LNCaP clone FGC (cell line): ENCODE results near the gene EPHA5.

Experiments used
- DNase-seq: peaks from one replicate; pipeline ENCODE4 v3.0.0-alpha.2; 2011; ENCODE audit warnings: low read depth
- H3K4me3 ChIP-seq: 2 replicates; pipeline ENCODE4 v1.5.1; 2011; ENCODE audit warnings: mild to moderate bottlenecking, low read depth, low read length, control low read depth
- TF ChIP-seq, protein P1 (sequence below): IDR thresholded peaks from 2 replicates; pipeline ENCODE4 v1.5.1; 2012; ENCODE audit warnings: mild to moderate bottlenecking; ENCODE audit not compliant: control insufficient read depth, insufficient read depth; ENCODE audit errors: extremely low read depth

The EPHA5 gene

GRCh38 chr4:65559270-65559669 lies 111.0 kb downstream of the EPHA5 start:
- DNase-seq: no peak
- TF ChIP-seq, protein P1, sequence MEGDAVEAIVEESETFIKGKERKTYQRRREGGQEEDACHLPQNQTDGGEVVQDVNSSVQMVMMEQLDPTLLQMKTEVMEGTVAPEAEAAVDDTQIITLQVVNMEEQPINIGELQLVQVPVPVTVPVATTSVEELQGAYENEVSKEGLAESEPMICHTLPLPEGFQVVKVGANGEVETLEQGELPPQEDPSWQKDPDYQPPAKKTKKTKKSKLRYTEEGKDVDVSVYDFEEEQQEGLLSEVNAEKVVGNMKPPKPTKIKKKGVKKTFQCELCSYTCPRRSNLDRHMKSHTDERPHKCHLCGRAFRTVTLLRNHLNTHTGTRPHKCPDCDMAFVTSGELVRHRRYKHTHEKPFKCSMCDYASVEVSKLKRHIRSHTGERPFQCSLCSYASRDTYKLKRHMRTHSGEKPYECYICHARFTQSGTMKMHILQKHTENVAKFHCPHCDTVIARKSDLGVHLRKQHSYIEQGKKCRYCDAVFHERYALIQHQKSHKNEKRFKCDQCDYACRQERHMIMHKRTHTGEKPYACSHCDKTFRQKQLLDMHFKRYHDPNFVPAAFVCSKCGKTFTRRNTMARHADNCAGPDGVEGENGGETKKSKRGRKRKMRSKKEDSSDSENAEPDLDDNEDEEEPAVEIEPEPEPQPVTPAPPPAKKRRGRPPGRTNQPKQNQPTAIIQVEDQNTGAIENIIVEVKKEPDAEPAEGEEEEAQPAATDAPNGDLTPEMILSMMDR: no peak
- H3K4me3 ChIP-seq: no peak overlapping the region

DNA sequence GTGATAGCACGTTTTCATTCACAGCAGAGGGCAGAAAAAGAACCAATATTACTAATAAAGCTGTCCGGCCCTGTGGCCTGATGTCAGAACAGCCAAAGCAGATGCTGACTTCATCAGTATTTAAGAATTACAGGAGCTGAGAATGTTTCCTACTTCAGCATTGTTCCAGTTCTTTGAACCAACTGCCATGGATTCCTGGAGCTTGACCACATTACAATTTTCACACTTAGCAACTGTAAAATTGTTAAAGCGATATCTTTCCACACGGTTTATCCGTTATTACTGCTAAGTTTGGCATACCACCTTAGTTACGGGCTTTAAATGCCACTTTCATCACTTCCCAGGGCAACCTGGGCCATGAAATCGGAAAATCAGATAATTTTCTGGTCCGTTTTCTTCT lies 118.2 kb downstream of the EPHA5 start:
- TF ChIP-seq, protein P1: no peak
- no peak for DNase-seq
- no peak overlapping the region for H3K4me3 ChIP-seq

GRCh38 chr4:65550500-65550899 lies 119.8 kb downstream of the EPHA5 start:
- H3K4me3 ChIP-seq: no peak overlapping the region
- TF ChIP-seq, protein P1: no peak
- no peak for DNase-seq

DNA sequence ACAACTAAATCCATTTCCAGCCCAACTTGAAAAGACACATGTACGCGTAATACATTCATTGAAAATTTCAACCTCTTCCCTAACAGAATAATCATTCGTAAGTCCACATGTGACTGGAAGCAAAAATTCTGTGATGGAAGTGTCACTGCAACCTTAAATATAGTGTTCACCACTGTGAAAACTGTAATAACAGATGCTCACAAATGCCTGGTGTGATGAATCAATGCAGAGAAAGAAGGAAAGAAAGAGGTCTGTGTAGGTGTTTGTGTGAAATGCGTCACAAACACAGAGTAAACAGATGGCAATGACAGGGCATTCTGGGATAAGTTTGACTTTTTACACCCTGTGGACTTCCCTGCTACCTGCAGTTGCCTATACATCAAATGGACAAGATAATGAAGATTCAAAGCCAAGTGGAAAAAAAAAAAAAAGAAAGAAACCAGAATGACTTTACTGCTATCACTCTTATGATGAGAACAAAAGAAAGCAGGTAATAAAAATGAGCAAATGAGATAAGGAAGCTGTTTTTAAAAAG lies 123.3 kb downstream of the EPHA5 start:
- no peak for DNase-seq
- TF ChIP-seq, protein P1: no peak
- no peak overlapping the region for H3K4me3 ChIP-seq

DNA sequence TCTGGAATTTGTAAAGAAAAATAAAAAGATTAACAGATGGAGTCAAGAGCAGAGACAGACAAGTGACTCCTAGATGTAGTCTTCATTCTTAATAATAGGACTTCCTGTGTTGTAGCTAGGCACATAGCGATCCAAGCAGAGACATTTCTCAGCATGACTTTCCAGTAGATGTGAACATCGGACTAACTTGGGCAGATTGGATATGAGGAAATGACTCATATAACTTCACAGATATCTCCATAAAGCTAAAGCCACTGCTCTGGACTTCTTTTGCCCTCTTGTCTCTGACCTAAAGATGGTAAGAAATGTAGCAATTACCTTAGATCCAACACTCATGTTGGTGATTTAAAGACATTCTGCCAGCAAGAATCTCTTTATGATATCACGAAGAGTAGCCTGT lies 131.7 kb downstream of the EPHA5 start:
- no peak overlapping the region for H3K4me3 ChIP-seq
- TF ChIP-seq, protein P1: no peak
- no peak for DNase-seq

DNA sequence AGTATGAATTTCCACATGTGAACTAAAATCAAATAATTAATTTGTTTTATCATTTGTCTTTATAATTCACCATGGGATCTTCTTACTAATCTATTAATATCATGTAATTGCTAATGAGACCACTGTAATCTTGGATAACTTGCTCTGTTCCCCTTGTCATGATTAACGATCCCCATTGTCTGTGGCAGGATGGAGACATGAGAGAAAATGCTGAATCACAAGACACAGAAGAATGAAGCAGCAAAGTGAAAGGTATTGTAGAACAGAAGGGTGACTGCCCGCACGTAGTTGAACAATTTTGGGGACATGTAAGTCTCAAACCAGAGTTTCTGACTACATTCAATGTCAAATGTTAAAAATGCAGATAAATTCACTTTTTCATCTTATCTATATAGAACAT lies 135.2 kb downstream of the EPHA5 start:
- H3K4me3 ChIP-seq: no peak overlapping the region
- no peak for DNase-seq

GRCh38 chr4:65521666-65522065 lies 148.6 kb downstream of the EPHA5 start:
- no peak for DNase-seq
- TF ChIP-seq, protein P1: no peak
- no peak overlapping the region for H3K4me3 ChIP-seq

More for the DNA sequence above, 135.2 kb downstream of the EPHA5 start:
- TF ChIP-seq, protein P1: no peak
